Smooth muscle cell (in vitro differentiated cells): ENCODE results near the gene PPP3R1. TPM values are rescaled to one million over a fixed set of nuclear protein-coding genes. Genes with fewer than 3 reads are reported as not detected.

Source experiments
- DNase-seq: peaks from one replicate; lab custom pipeline; 2025; ENCODE audit not compliant: unreplicated experiment; lab: John Stamatoyannopoulos, UW
- H2AFZ ChIP-seq: fragments of 200-600 bp; sonication (generic); 2 replicates; pipeline ENCODE4 v1.6.0; 2016; ENCODE audit warnings: antibody characterized with exemption, low read depth, mild to moderate bottlenecking
- H3F3A ChIP-seq: fragments of 200-600 bp; sonication (generic); 2 replicates; pipeline ENCODE4 v1.6.0; 2017; ENCODE audit warnings: antibody characterized with exemption, low read depth
- H3K27ac ChIP-seq: fragments of 200-600 bp; sonication (generic); 2 replicates; pipeline ENCODE4 v1.5.1; 2016; ENCODE audit warnings: low read depth, mild to moderate bottlenecking
- H3K27me3 ChIP-seq: fragments of 200-600 bp; sonication (generic); 2 replicates; pipeline ENCODE4 v1.6.1; 2016; ENCODE audit warnings: low read depth, mild to moderate bottlenecking
- H3K36me3 ChIP-seq: fragments of 200-600 bp; sonication (generic); 2 replicates; pipeline ENCODE4 v1.5.1; 2016; ENCODE audit warnings: low read depth
- H3K4me1 ChIP-seq: fragments of 200-600 bp; sonication (generic); 2 replicates; pipeline ENCODE4 v1.5.1; 2016; ENCODE audit warnings: low read depth
- H3K4me2 ChIP-seq: fragments of 200-600 bp; sonication (generic); 2 replicates; pipeline ENCODE4 v1.6.0; 2016; ENCODE audit warnings: mild to moderate bottlenecking
- H3K4me3 ChIP-seq: fragments of 200-600 bp; sonication (generic); 2 replicates; pipeline ENCODE4 v1.5.1; 2016; ENCODE audit warnings: mild to moderate bottlenecking
- H3K79me2 ChIP-seq: fragments of 200-600 bp; sonication (generic); 2 replicates; pipeline ENCODE4 v1.6.0; 2016; ENCODE audit warnings: low read depth, mild to moderate bottlenecking
- H3K9ac ChIP-seq: fragments of 200-600 bp; sonication (generic); 2 replicates; pipeline ENCODE4 v1.6.0; 2016; ENCODE audit warnings: low read depth
- H3K9me3 ChIP-seq: fragments of 200-600 bp; sonication (generic); replicated peaks from 2 replicates; pipeline ENCODE4 v1.5.1; 2016; ENCODE audit warnings: low read depth
- H4K20me1 ChIP-seq: fragments of 200-600 bp; sonication (generic); 2 replicates; pipeline ENCODE4 v1.6.0; 2016; ENCODE audit warnings: low read depth
- CTCF ChIP-seq: fragments of 200-600 bp; sonication (generic); IDR thresholded peaks from 2 replicates; pipeline ENCODE4 v1.5.1; 2017; ENCODE audit warnings: borderline replicate concordance, mild to moderate bottlenecking, antibody characterized with exemption; ENCODE audit not compliant: insufficient read depth, poor library complexity, severe bottlenecking
- WGBS: methylation state at CpG from one replicate; pipeline ENCODE4 v1.1.7; 2016; ENCODE audit warnings: low lambda C conversion rate; 5-methylcytosine and 5-hydroxymethylcytosine counted together
- polyA plus RNA-seq: library from polyadenylated mRNA; unstranded; fragments of >200 nt; fragmentation: Nextera tagmentation; extraction: Ambion mirVana; gene quantifications from 2 replicates; pipeline ENCODE4 v1.2.1, GENCODE V29; 2016
- total RNA-seq: library from RNA; depleted of rRNA; stranded (reverse); fragments of >200 nt; gene quantifications from 2 replicates; pipeline ENCODE4 v1.2.3, GENCODE V29; 2014

Gene PPP3R1
- total and polyA plus RNA-seq, 2 experiments from 2014 or later = 4.7 to 33.5 TPM

DNA sequence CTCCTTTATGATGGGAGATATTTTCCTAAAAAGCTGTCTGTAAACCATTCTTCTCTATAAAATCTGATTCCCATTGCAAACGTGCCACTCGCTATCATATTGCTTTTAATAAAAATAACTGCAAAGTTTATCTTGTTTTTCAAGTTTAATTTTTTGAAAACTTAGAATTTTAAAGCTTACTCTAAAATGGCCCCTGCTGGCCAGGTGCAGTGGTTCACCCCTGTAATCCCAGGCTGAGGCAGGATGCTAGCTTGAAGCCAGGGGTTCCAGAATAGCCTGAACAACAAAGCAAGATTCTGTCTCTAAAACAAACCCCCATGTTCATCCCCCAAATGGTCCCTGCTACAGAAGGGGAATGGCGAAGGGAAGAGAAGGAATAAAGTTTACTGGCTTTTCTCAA is 41.9 kb upstream of the PPP3R1 start:
- Histone ChIP-seq H3K27ac (no peak overlapping the region), H3K79me2 (no peaks in the 10 kb centered on the region), H3K9me3 (no peaks in the 10 kb centered on the region), H3K4me1 (no peaks in the 10 kb centered on the region), H3K9ac (no peak overlapping the region), H3K4me3 (no peak overlapping the region), H3F3A (no peaks in the 10 kb centered on the region), H3K27me3 (peaks cover 13% of the 10 kb centered on the region), H3K4me2 (no peak overlapping the region), H3K36me3 (no peaks in the 10 kb centered on the region), H4K20me1 (no peaks in the 10 kb centered on the region), H2AFZ (no peak overlapping the region)
- no peak for TF ChIP-seq CTCF
- DNase-seq = no peak
- 84% methylated on average over 3 of the region's 3 CpGs for whole genome bisulfite sequencing

DNA sequence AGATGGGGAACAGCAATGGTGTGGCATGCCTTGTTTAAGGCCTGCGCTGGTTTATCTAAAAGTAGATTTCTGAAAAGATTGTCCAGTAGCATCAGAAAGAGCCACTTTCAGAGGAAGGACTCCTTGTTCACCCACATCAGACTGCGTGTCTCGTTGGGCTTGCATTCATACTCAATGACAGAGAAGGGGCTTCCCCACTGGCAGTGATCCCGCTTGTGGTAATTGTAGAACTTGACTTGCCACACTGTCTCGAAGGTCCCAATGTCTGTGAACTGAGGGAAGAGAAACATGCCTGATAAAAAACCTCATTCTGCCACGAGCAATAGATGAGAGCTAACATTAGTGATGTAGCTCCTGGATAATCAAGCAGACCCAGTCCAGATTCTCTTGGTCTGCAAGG is 41.4 kb upstream of the PPP3R1 start:
- no peak for TF ChIP-seq CTCF
- H3K27me3 ChIP-seq = peaks cover 8% of the 10 kb centered on the region
- 86% methylated on average over 6 of the region's 6 CpGs for WGBS
- H2AFZ ChIP-seq = no peak overlapping the region
- no peaks in the 10 kb centered on the region for H3K36me3 ChIP-seq
- H3K79me2 ChIP-seq = no peaks in the 10 kb centered on the region
- no peaks in the 10 kb centered on the region for H3K4me1 ChIP-seq
- no peak overlapping the region for H3K4me2 ChIP-seq
- H3K4me3 ChIP-seq = no peak overlapping the region
- no peaks in the 10 kb centered on the region for H4K20me1 ChIP-seq
- no peaks in the 10 kb centered on the region for H3K9me3 ChIP-seq
- H3K9ac ChIP-seq = no peak overlapping the region
- no peak overlapping the region for H3K27ac ChIP-seq
- DNase-seq = no peak
- no peaks in the 10 kb centered on the region for H3F3A ChIP-seq

- Histone ChIP-seq H2AFZ (no peak overlapping the region), H3K4me1 (peaks cover 3% of the 10 kb centered on the region), H3K9ac (no peak overlapping the region), H3K4me2 (no peak overlapping the region), H4K20me1 (no peaks in the 10 kb centered on the region), H3K27me3 (peaks cover 3% of the 10 kb centered on the region), H3K36me3 (no peaks in the 10 kb centered on the region), H3K27ac (no peak overlapping the region), H3K79me2 (no peaks in the 10 kb centered on the region), H3K4me3 (no peak overlapping the region), H3F3A (no peaks in the 10 kb centered on the region), H3K9me3 (no peaks in the 10 kb centered on the region)
- no peak for DNase-seq
- WGBS = 93% methylated on average over 4 of the region's 4 CpGs
- TF ChIP-seq CTCF = no peak
Observed at GRCh38 chr2:68293024-68293423, 40.7 kb upstream of the PPP3R1 start.

DNA sequence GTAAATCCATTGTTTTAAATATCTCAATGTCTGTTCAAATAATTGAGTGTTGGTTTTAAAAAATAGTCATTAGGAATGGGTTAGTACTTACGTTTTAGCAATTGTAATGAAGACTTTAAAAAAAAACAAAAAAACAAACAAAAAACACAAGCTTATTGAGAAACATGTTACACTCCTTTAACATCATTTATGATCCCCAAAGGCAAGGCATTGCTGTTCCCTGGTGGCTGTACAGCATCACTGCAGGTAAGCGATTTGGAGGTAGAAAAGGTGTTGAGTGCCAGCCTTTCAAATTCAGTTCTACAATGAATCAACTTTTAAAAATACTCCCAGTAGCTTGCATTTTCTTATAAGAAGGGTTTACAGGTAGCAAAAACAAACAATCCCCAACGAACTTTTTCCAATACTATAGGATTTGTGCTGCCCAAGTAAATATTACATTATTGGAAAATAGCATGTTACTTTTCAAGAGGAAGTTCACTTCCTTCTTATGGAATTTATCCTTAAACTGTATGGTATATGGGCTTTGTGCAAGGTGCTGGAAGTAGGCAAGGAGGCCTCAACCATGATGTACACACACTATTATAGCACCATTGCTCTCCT is 39.9 kb upstream of the PPP3R1 start:
- no peaks in the 10 kb centered on the region for H3K79me2 ChIP-seq
- peaks cover 3% of the 10 kb centered on the region for H3K27me3 ChIP-seq
- H3F3A ChIP-seq = no peaks in the 10 kb centered on the region
- H2AFZ ChIP-seq = no peak overlapping the region
- H3K4me1 ChIP-seq = peaks cover 4% of the 10 kb centered on the region
- no peak overlapping the region for H3K27ac ChIP-seq
- no peak overlapping the region for H3K4me3 ChIP-seq
- H3K9ac ChIP-seq = no peak overlapping the region
- no peaks in the 10 kb centered on the region for H3K36me3 ChIP-seq
- no peaks in the 10 kb centered on the region for H3K9me3 ChIP-seq
- H4K20me1 ChIP-seq = no peaks in the 10 kb centered on the region
- TF ChIP-seq CTCF = peak; percentile 63
- WGBS = 27% methylated on average over 3 of the region's 3 CpGs
- no peak overlapping the region for H3K4me2 ChIP-seq
- no peak for DNase-seq
